Measurements from ENCODE around the gene PMEPA1. TPM values are rescaled to one million over a fixed set of nuclear protein-coding genes. Genes with fewer than 3 reads are reported as not detected.
A peak's percentile ranks its signal among the peaks of the same experiment; 100 is the strongest.

PMEPA1 gene
- total RNA-seq, 2 experiments from 2014 or later = 15.7 to 18.0 TPM

DNA sequence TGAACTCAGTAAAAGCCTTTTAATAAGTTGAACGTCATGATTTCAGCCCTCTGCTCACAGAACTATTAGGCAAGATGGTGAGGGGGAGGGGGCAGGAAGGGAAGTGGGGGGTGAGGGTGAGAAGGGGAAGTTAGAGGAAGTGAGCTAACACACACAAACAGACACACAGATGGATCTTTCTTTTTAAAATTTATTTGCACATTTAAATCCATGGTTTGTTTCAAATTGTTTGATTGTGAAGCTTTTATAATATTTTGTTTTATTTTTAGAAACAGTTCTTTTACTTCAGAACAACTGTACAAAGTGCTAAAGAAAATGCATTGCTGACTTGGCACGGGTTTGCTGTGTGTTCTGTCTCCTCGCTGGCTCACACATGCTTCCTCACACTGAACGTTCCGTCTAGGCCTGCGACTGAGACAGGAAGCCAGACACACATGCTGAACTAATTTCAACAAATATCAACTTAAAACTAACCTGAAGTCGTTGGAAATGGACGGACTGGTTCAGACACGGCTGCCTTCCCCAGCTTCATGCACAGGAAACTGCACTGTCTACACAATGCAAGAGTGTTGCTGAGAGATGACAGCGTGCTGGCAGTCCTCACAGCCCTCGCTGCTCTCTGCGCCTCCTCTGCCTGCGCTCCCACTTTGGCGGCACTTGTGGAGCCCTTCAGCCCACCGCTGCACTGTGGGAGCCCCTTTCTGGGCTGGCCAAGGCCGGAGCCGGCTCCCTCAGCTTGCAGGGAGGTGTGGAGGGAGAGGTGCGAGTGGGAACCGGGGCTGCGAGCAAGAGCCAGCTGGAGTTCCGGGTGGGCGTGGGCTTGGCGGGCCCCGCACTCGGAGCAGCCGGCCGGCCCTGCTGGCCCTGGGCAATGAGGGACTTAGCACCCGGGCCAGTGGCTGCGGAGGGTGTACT, 81.5 kb downstream of the PMEPA1 start:
- POLR2A ChIA-PET = interaction anchor here (0.7 to 4.4 kb wide), 15 partner anchors 8 to 761 kb away, joined by 3 to 139 read pairs (median 4); partner anchors contain the start of genes PMEPA1, RBM38, VAPB and ZBP1
- Mint-ChIP-seq H3K27me3 (no peaks in the 10 kb centered on the region), H3K9me3 (peaks cover 3% of the 10 kb centered on the region), H3K27ac (peak overlapping the region; percentile 94), H3K4me1 (ENCODE audit: low read depth) (peaks cover 90% of the 10 kb centered on the region), H3K36me3 (ENCODE audit: low read depth) (peaks cover 41% of the 10 kb centered on the region), H3K4me3 (peak overlapping the region; percentile 83)
- intact Hi-C loops (cut with DNase I, micrococcal nuclease) = loop anchor here (1.0 to 10.0 kb wide), 4 partner anchors 9 to 1026 kb away; partner anchors contain the start of genes STX16 (in 1 of the 2) and VAPB (in 1 of the 2)
- Histone ChIP-seq H3K36me3 (ENCODE audit: insufficient read depth, low read length) (no peaks in the 10 kb centered on the region), H3K4me3 (ENCODE audit: low read length) (peak overlapping the region; percentile 40), H3K9me3 (ENCODE audit: control insufficient read depth in 1 of 2, insufficient read depth in 1 of 2, low read length in 2 of 2) (peaks cover 0 to 6% of the 10 kb centered on the region in 2 experiments), H3K4me1 (ENCODE audit: insufficient read depth, low read length) (peaks cover 43% of the 10 kb centered on the region), H3K27ac (ENCODE audit: low read depth in 1 of 2, low read length in 2 of 2) (peak overlapping the region; percentile 80 to 88), H3K27me3 (ENCODE audit: control insufficient read depth in 1 of 2, insufficient read depth in 2 of 2, low read length in 2 of 2) (no peaks in the 10 kb centered on the region)
- CTCF ChIA-PET = interaction anchor here (1.0 to 1.9 kb wide), 4 partner anchors 9 to 552 kb away, joined by 3 to 11 read pairs (median 4); partner anchors contain the start of gene ZBP1
- TF ChIP-seq CTCF (IDR thresholded peaks at IDR 0.05) = no peak
- ATAC-seq (ENCODE audit: poor library complexity) (peak; percentile 79), DNase-seq (peak in 13 of 14 experiments; percentile 43 to 88 (median 62))

GRCh38 chr20:57627339-57627738, 82.5 kb downstream of the PMEPA1 start:
- peaks cover 3% of the 10 kb centered on the region for H3K9me3 Mint-ChIP-seq
- peaks cover 87% of the 10 kb centered on the region for H3K4me1 Mint-ChIP-seq (ENCODE audit: low read depth)
- H3K9me3 ChIP-seq (ENCODE audit: control insufficient read depth in 1 of 2, insufficient read depth in 1 of 2, low read length in 2 of 2) = peaks cover 0 to 6% of the 10 kb centered on the region in 2 experiments
- CTCF ChIA-PET = interaction anchor here (1.6 to 1.9 kb wide), 3 partner anchors 8 to 553 kb away, joined by 4 to 11 read pairs (median 5); partner anchors contain the start of gene ZBP1
- H3K27ac ChIP-seq (ENCODE audit: low read depth in 1 of 2, low read length in 2 of 2) = peak overlapping the region; percentile 80 to 88
- no peak for TF ChIP-seq CTCF (IDR thresholded peaks at IDR 0.05)
- no peaks in the 10 kb centered on the region for H3K27me3 Mint-ChIP-seq
- DNase-seq (no peak), ATAC-seq (ENCODE audit: poor library complexity) (no peak)
- no peaks in the 10 kb centered on the region for H3K36me3 ChIP-seq (ENCODE audit: insufficient read depth, low read length)
- POLR2A ChIA-PET = interaction anchor here (0.7 to 4.4 kb wide), 13 partner anchors 7 to 1235 kb away, joined by 3 to 139 read pairs (median 4); partner anchors contain the start of genes AURKA, CSTF1, PMEPA1 and RBM38
- peak overlapping the region; percentile 40 for H3K4me3 ChIP-seq (ENCODE audit: low read length)
- no peaks in the 10 kb centered on the region for H3K27me3 ChIP-seq (ENCODE audit: control insufficient read depth in 1 of 2, insufficient read depth in 2 of 2, low read length in 2 of 2)
- peaks cover 51% of the 10 kb centered on the region for H3K4me1 ChIP-seq (ENCODE audit: insufficient read depth, low read length)
- intact Hi-C loops (cut with DNase I, micrococcal nuclease) = loop anchor here in 1 of 2 experiments (10.0 kb wide), 2 partner anchors 757 to 1027 kb away; partner anchors contain the start of genes STX16 and VAPB
- peak overlapping the region; percentile 83 for H3K4me3 Mint-ChIP-seq
- H3K36me3 Mint-ChIP-seq (ENCODE audit: low read depth) = peaks cover 45% of the 10 kb centered on the region
- H3K27ac Mint-ChIP-seq = peak overlapping the region; percentile 94

DNA sequence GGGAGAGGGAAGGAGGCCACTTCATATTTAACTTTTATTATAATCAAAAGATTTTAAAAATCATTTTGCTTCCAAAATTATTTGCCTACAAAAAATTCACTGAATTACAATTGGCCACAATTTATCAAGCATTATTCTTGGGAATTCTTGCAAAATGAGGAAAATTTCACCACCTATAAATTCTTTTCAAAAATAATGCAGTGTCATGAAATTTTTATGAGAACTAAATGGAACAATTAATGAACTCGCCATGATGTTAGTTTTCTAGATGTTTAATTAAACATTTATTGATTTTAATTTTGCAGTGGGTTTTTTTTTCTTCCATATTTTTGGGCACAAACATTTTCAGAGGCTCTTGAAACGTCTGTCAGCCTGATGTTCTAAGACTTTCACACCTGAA, 83.8 kb downstream of the PMEPA1 start:
- no peak overlapping the region for H3K4me3 ChIP-seq (ENCODE audit: low read length)
- no peaks in the 10 kb centered on the region for H3K27me3 Mint-ChIP-seq
- peak overlapping the region; percentile 94 for H3K27ac Mint-ChIP-seq
- H3K4me1 ChIP-seq (ENCODE audit: insufficient read depth, low read length) = peaks cover 64% of the 10 kb centered on the region
- peak overlapping the region; percentile 58 for H3K4me3 Mint-ChIP-seq
- intact Hi-C loops (cut with DNase I, micrococcal nuclease) = loop anchor here in 1 of 2 experiments (10.0 kb wide), 2 partner anchors 759 to 1029 kb away; partner anchors contain the start of genes STX16 and VAPB
- peaks cover 45% of the 10 kb centered on the region for H3K36me3 Mint-ChIP-seq (ENCODE audit: low read depth)
- DNase-seq (no peak), ATAC-seq (ENCODE audit: poor library complexity) (no peak)
- POLR2A ChIA-PET = interaction anchor here (0.9 kb wide), 1 partner anchor 548 kb away, joined by 3 read pairs; no protein-coding TSS in a partner anchor
- no peaks in the 10 kb centered on the region for H3K36me3 ChIP-seq (ENCODE audit: insufficient read depth, low read length)
- H3K4me1 Mint-ChIP-seq (ENCODE audit: low read depth) = peaks cover 85% of the 10 kb centered on the region
- TF ChIP-seq CTCF (IDR thresholded peaks at IDR 0.05) = no peak
- CTCF ChIA-PET = no interaction called here
- H3K9me3 ChIP-seq (ENCODE audit: control insufficient read depth in 1 of 2, insufficient read depth in 1 of 2, low read length in 2 of 2) = peaks cover 0 to 6% of the 10 kb centered on the region in 2 experiments
- no peaks in the 10 kb centered on the region for H3K27me3 ChIP-seq (ENCODE audit: control insufficient read depth in 1 of 2, insufficient read depth in 2 of 2, low read length in 2 of 2)
- H3K27ac ChIP-seq (ENCODE audit: low read depth in 1 of 2, low read length in 2 of 2) = no peak overlapping the region
- peaks cover 3% of the 10 kb centered on the region for H3K9me3 Mint-ChIP-seq

All from CD4-positive, alpha-beta T cell (primary cell).